SH-SY5Y (cell line): ENCODE results near the gene EML1.

Experiments used
- GATA2 ChIP-seq: IDR thresholded peaks from 2 replicates; pipeline ENCODE4 v1.6.1; 2011; ENCODE audit warnings: mild to moderate bottlenecking, low read depth, low read length
- GATA3 ChIP-seq: IDR thresholded peaks from 2 replicates; pipeline ENCODE4 v1.6.1; 2011; ENCODE audit warnings: low read depth, mild to moderate bottlenecking, low read length, moderate library complexity

DNA sequence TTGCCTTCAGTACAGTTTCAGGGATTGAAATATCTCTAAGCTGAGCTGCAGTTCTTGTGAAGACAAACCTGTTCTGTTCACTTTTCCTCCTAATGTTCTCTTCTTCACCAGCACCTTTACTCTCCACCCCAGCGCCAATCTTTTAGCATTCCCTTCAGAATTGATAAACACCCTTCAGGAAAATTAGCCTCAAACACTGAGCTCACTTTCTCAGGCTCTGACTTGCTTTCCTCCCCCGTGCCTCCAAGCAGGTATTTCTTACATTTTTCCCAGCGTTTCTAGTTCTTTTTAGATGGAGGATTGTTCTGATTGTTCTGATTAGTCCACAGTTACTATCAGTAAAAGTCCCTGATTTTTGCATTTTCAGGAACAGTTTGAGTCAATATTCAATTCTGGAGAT, 183.5 kb downstream of the EML1 start:
- TF ChIP-seq GATA2 (no peak), GATA3 (no peak)
